Measurements from ENCODE around the gene TMEM204. TPM values are rescaled to one million over a fixed set of nuclear protein-coding genes. Genes with fewer than 3 reads are reported as not detected.
"Not testable (repeated sequence)": the region's sequence is repeated elsewhere in the genome, so short reads cannot be mapped to it uniquely, and the experiment has no call there.

TMEM204 gene
- total RNA-seq, 2 experiments from 2014 or later: 35.1 to 35.6 TPM

DNA sequence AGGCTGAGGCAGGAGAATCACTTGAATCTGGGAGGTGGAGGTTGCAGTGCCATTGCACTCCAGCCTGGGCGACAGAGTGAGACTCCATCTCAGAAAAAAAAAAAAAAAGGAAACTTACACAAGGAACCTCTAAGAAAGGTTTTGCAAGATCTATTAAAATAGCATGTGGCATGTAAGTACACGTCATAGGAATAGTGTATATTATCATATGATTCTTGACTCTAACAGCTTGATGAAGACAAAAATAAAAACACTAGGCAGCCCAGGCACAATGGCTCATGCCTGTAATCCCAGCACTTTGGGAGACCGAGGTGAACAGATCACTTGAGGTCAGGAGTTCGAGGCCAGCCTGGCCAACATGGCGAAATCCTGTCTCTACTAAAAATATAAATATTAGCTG is 62.0 kb downstream of the TMEM204 start:
- CTCF ChIA-PET: interaction anchor here (0.7 kb wide), 1 partner anchor 232 kb away, joined by 3 read pairs; no protein-coding TSS in a partner anchor
- ATAC-seq; H3K27me3 Mint-ChIP-seq (ENCODE audit: low read depth); H3K27ac Mint-ChIP-seq; DNase-seq; H3K4me1 Mint-ChIP-seq (ENCODE audit: low read depth); H3K36me3 Mint-ChIP-seq (ENCODE audit: low read depth); H3K4me3 Mint-ChIP-seq; POLR2A ChIA-PET; H3K9me3 Mint-ChIP-seq (ENCODE audit: insufficient read depth): not testable (repeated sequence)

DNA sequence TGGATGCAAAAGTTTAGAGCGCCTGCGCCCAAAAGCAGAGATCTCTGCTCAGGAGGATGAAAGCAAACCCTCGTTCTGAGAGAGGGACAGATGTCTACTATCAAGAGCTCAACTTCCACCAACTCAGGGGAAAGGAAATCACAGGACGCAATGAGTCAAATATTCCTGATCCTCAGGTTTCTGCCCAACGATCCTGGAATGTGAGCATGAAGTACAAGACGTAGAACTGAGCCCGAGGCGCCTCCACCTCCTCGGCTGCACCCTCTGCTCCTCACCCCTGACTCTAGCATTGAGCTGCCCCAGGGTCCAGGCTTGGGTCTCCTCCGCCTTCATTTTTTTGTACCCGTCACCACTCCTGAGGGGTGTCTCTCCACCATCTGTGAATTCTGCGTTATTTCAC is 63.0 kb downstream of the TMEM204 start:
- DNase-seq (no peak), ATAC-seq (no peak)
- Mint-ChIP-seq H3K4me1 (ENCODE audit: low read depth) (peaks cover under 1% of the 10 kb centered on the region), H3K27ac (no peak overlapping the region), H3K9me3 (ENCODE audit: insufficient read depth) (no peaks in the 10 kb centered on the region), H3K27me3 (ENCODE audit: low read depth) (no peaks in the 10 kb centered on the region), H3K36me3 (ENCODE audit: low read depth) (no peaks in the 10 kb centered on the region), H3K4me3 (no peak overlapping the region)
- CTCF ChIA-PET: no interaction called here
- POLR2A ChIA-PET: no interaction called here

- H3K27me3 Mint-ChIP-seq (ENCODE audit: low read depth): no peaks in the 10 kb centered on the region
- H3K4me1 Mint-ChIP-seq (ENCODE audit: low read depth): no peaks in the 10 kb centered on the region
- no peaks in the 10 kb centered on the region for H3K9me3 Mint-ChIP-seq (ENCODE audit: insufficient read depth)
- CTCF ChIA-PET: no interaction called here
- ATAC-seq (no peak), DNase-seq (no peak)
- no peaks in the 10 kb centered on the region for H3K36me3 Mint-ChIP-seq (ENCODE audit: low read depth)
- no peak overlapping the region for H3K4me3 Mint-ChIP-seq
- H3K27ac Mint-ChIP-seq: no peak overlapping the region
- POLR2A ChIA-PET: no interaction called here
Measured at GRCh38 chr16:1597154-1597553, 63.7 kb downstream of the TMEM204 start.

GRCh38 chr16:1601031-1601430 is 67.6 kb downstream of the TMEM204 start:
- DNase-seq (no peak), ATAC-seq (no peak)
- H3K27ac Mint-ChIP-seq: no peak overlapping the region
- H3K27me3 Mint-ChIP-seq (ENCODE audit: low read depth): no peaks in the 10 kb centered on the region
- H3K36me3 Mint-ChIP-seq (ENCODE audit: low read depth): no peaks in the 10 kb centered on the region
- ChIA-PET POLR2A (no interaction called here), CTCF (no interaction called here)
- H3K9me3 Mint-ChIP-seq (ENCODE audit: insufficient read depth): no peaks in the 10 kb centered on the region
- no peak overlapping the region for H3K4me3 Mint-ChIP-seq
- H3K4me1 Mint-ChIP-seq (ENCODE audit: low read depth): no peaks in the 10 kb centered on the region

- Mint-ChIP-seq H3K4me3 (no peak overlapping the region), H3K4me1 (ENCODE audit: low read depth) (no peaks in the 10 kb centered on the region), H3K9me3 (ENCODE audit: insufficient read depth) (no peaks in the 10 kb centered on the region), H3K27ac (no peak overlapping the region), H3K27me3 (ENCODE audit: low read depth) (no peaks in the 10 kb centered on the region), H3K36me3 (ENCODE audit: low read depth) (no peaks in the 10 kb centered on the region)
- DNase-seq (no peak), ATAC-seq (no peak)
- POLR2A ChIA-PET: no interaction called here
- CTCF ChIA-PET: no interaction called here
Measured at GRCh38 chr16:1601489-1601888, 68.0 kb downstream of the TMEM204 start.

- no peak overlapping the region for H3K4me3 Mint-ChIP-seq
- H3K27me3 Mint-ChIP-seq (ENCODE audit: low read depth): no peaks in the 10 kb centered on the region
- no peak overlapping the region for H3K27ac Mint-ChIP-seq
- H3K36me3 Mint-ChIP-seq (ENCODE audit: low read depth): no peaks in the 10 kb centered on the region
- no peak for DNase-seq
- ChIA-PET POLR2A (interaction anchor here (0.5 kb wide), 2 partner anchors 277 to 836 kb away, joined by 3 read pairs; no protein-coding TSS in a partner anchor), CTCF (no interaction called here)
- H3K4me1 Mint-ChIP-seq (ENCODE audit: low read depth): no peaks in the 10 kb centered on the region
- no peak for ATAC-seq
- H3K9me3 Mint-ChIP-seq (ENCODE audit: insufficient read depth): no peaks in the 10 kb centered on the region
Measured at GRCh38 chr16:1602285-1602684, 68.8 kb downstream of the TMEM204 start.

Other genes starting within 250 kb of the TMEM204 start
- gene UBE2I, start 224.0 kb upstream of the TMEM204 start, total RNA-seq: 100 to 1,000 TPM; 207 to 237 TPM
- under 1 TPM; 0.24 to 0.63 TPM for gene BAIAP3, start 200.0 kb upstream of the TMEM204 start, total RNA-seq
- 10 to 100 TPM; 48.5 to 50.7 TPM for gene TSR3, start 181.8 kb upstream of the TMEM204 start, total RNA-seq
- 10 to 100 TPM; 24.2 to 25.1 TPM for gene GNPTG, start 181.7 kb upstream of the TMEM204 start, total RNA-seq
- 10 to 100 TPM; 19.6 to 24.9 TPM for gene UNKL, start 119.0 kb upstream of the TMEM204 start, total RNA-seq
- gene UQCC4, start 112.9 kb upstream of the TMEM204 start, total RNA-seq: 10 to 100 TPM; 17.2 to 20.1 TPM
- gene PERCC1, start 102.6 kb upstream of the TMEM204 start, total RNA-seq: under 1 TPM in 1 of 2 experiments, not detected in 1; 0.37 TPM
- gene CCDC154, start 89.1 kb upstream of the TMEM204 start, total RNA-seq: 1 to 10 TPM; 1.5 to 2.1 TPM
- 10 to 100 TPM; 41.9 to 43.9 TPM for gene CLCN7, start 58.6 kb upstream of the TMEM204 start, total RNA-seq
- gene PTX4, start 44.7 kb upstream of the TMEM204 start, total RNA-seq: not detected
- gene TELO2, start 40.3 kb upstream of the TMEM204 start, total RNA-seq: 10 to 100 TPM; 70.1 to 73.3 TPM
- gene IFT140, start 78.4 kb downstream of the TMEM204 start, total RNA-seq: 10 to 100 TPM; 10.3 to 15.4 TPM
- gene CRAMP1, start 78.7 kb downstream of the TMEM204 start, total RNA-seq: 10 to 100 TPM; 23.9 to 25.2 TPM
- gene JPT2, start 144.6 kb downstream of the TMEM204 start, total RNA-seq: 10 to 100 TPM; 56.1 to 61.7 TPM
- gene MAPK8IP3, start 172.5 kb downstream of the TMEM204 start, total RNA-seq: 10 to 100 TPM; 75.9 to 82.7 TPM
- gene NME3, start 237.9 kb downstream of the TMEM204 start, total RNA-seq: 10 to 100 TPM; 41.3 to 41.4 TPM
- gene EME2, start 239.1 kb downstream of the TMEM204 start, total RNA-seq: 10 to 100 TPM; 31.8 to 32.0 TPM
- gene MRPS34, start 239.5 kb downstream of the TMEM204 start, total RNA-seq: 100 to 1,000 TPM; 126 to 135 TPM
- gene SPSB3, start 248.9 kb downstream of the TMEM204 start, total RNA-seq: 10 to 100 TPM; 31.1 to 33.0 TPM
- 10 to 100 TPM; 58.5 to 61.8 TPM for gene NUBP2, start 249.3 kb downstream of the TMEM204 start, total RNA-seq